ENCODE measurements around the gene OTOP3. TPM values are rescaled to one million over a fixed set of nuclear protein-coding genes. Genes with fewer than 3 reads are reported as not detected.

Gene OTOP3
- total RNA-seq, 1 experiment from 2014 or later: not detected

DNA sequence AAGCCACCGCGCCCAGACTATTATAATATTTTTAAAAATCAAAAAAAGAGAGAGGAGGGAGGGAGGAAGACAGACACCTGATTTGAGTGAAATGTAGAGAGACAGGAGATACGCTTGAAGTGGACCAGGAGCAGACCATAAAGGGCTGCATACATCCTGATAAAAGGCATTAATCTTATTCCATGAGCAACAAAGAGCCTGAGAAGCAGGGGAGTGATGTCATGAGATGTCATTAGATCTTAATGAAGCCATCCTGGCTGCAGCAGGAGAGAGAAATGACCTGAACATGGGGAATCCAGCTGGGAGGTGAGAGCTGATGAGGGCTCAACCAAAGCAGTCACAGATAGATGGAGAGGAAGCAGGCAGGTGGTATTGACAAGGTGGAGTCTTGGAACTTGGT is 42.1 kb downstream of the OTOP3 start:
- Mint-ChIP-seq H3K9me3 (ENCODE audit: unreplicated experiment) (no peaks in the 10 kb centered on the region), H3K4me1 (ENCODE audit: insufficient read depth, unreplicated experiment) (peaks cover 4% of the 10 kb centered on the region), H3K36me3 (ENCODE audit: insufficient read depth, unreplicated experiment) (peaks cover 5% of the 10 kb centered on the region), H3K27ac (ENCODE audit: low read depth, unreplicated experiment) (no peak overlapping the region), H3K4me3 (ENCODE audit: unreplicated experiment) (no peak overlapping the region), H3K27me3 (ENCODE audit: insufficient read depth, unreplicated experiment) (peaks cover 9% of the 10 kb centered on the region)
- intact Hi-C loops (cut with micrococcal nuclease): no loop called here
- TF ChIP-seq, protein P1, sequence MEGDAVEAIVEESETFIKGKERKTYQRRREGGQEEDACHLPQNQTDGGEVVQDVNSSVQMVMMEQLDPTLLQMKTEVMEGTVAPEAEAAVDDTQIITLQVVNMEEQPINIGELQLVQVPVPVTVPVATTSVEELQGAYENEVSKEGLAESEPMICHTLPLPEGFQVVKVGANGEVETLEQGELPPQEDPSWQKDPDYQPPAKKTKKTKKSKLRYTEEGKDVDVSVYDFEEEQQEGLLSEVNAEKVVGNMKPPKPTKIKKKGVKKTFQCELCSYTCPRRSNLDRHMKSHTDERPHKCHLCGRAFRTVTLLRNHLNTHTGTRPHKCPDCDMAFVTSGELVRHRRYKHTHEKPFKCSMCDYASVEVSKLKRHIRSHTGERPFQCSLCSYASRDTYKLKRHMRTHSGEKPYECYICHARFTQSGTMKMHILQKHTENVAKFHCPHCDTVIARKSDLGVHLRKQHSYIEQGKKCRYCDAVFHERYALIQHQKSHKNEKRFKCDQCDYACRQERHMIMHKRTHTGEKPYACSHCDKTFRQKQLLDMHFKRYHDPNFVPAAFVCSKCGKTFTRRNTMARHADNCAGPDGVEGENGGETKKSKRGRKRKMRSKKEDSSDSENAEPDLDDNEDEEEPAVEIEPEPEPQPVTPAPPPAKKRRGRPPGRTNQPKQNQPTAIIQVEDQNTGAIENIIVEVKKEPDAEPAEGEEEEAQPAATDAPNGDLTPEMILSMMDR (IDR thresholded peaks at IDR 0.05; ENCODE audit: unreplicated experiment): no peak
- no peak for DNase-seq (ENCODE audit: unreplicated experiment)
- ChIA-PET CTCF (interaction anchor here (1.2 kb wide), 1 partner anchor 9 kb away, joined by 5 read pairs; the partner anchor contains the start of gene CDR2L), POLR2A (interaction anchor here (1.2 kb wide), 1 partner anchor 10 kb away, joined by 5 read pairs; the partner anchor contains the start of gene CDR2L)
- no TSS peak for BruUV-seq (replicated peaks)

DNA sequence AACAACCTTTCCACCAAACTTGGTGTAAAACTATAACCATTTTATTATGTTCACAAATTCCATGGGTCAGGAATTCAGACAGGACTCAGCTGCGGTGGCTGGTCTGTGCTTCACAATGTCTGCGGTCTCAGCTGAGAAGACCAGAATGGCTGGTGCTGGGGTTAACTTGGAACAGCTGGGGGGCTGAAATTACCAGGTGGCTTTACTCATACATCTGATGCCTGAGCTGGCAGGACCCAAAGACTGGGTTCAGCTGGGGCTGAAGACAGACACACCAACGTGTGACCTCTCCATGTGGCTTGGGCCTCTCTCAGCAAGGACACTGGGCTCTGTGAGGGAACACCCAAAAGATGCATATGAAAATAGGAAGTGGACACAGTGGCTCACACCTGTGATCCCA is 42.5 kb downstream of the OTOP3 start:
- Mint-ChIP-seq H3K4me1 (ENCODE audit: insufficient read depth, unreplicated experiment) (no peaks in the 10 kb centered on the region), H3K36me3 (ENCODE audit: insufficient read depth, unreplicated experiment) (peaks cover 5% of the 10 kb centered on the region), H3K27me3 (ENCODE audit: insufficient read depth, unreplicated experiment) (peaks cover 5% of the 10 kb centered on the region), H3K4me3 (ENCODE audit: unreplicated experiment) (no peak overlapping the region), H3K9me3 (ENCODE audit: unreplicated experiment) (no peaks in the 10 kb centered on the region), H3K27ac (ENCODE audit: low read depth, unreplicated experiment) (no peak overlapping the region)
- ChIA-PET CTCF (interaction anchor here (1.2 kb wide), 1 partner anchor 9 kb away, joined by 5 read pairs; the partner anchor contains the start of gene CDR2L), POLR2A (interaction anchor here (1.2 kb wide), 1 partner anchor 10 kb away, joined by 5 read pairs; the partner anchor contains the start of gene CDR2L)
- TF ChIP-seq, protein P1 (IDR thresholded peaks at IDR 0.05; ENCODE audit: unreplicated experiment): no peak
- BruUV-seq (replicated peaks): no TSS peak
- intact Hi-C loops (cut with micrococcal nuclease): no loop called here
- no peak for DNase-seq (ENCODE audit: unreplicated experiment)

GRCh38 chr17:74979408-74980146 is 43.9 kb downstream of the OTOP3 start:
- Mint-ChIP-seq H3K36me3 (ENCODE audit: insufficient read depth, unreplicated experiment) (peaks cover 5% of the 10 kb centered on the region), H3K9me3 (ENCODE audit: unreplicated experiment) (no peaks in the 10 kb centered on the region), H3K27me3 (ENCODE audit: insufficient read depth, unreplicated experiment) (no peaks in the 10 kb centered on the region), H3K4me1 (ENCODE audit: insufficient read depth, unreplicated experiment) (no peaks in the 10 kb centered on the region), H3K27ac (ENCODE audit: low read depth, unreplicated experiment) (no peak overlapping the region), H3K4me3 (ENCODE audit: unreplicated experiment) (no peak overlapping the region)
- TF ChIP-seq, protein P1 (IDR thresholded peaks at IDR 0.05; ENCODE audit: unreplicated experiment): no peak
- CTCF ChIA-PET: interaction anchor here (0.7 to 1.2 kb wide), 2 partner anchors 10 to 56 kb away, joined by 3 to 4 read pairs; partner anchors contain the start of gene OTOP2
- POLR2A ChIA-PET: no interaction called here
- intact Hi-C loops (cut with micrococcal nuclease): no loop called here
- no TSS peak for BruUV-seq (replicated peaks)
- no peak for DNase-seq (ENCODE audit: unreplicated experiment)

- Mint-ChIP-seq H3K27me3 (ENCODE audit: insufficient read depth, unreplicated experiment) (no peaks in the 10 kb centered on the region), H3K27ac (ENCODE audit: low read depth, unreplicated experiment) (peak overlapping the region; percentile 20), H3K9me3 (ENCODE audit: unreplicated experiment) (no peaks in the 10 kb centered on the region), H3K4me1 (ENCODE audit: insufficient read depth, unreplicated experiment) (no peaks in the 10 kb centered on the region), H3K36me3 (ENCODE audit: insufficient read depth, unreplicated experiment) (peaks cover 5% of the 10 kb centered on the region), H3K4me3 (ENCODE audit: unreplicated experiment) (peak overlapping the region; percentile 78)
- CTCF ChIA-PET: interaction anchor here (0.6 kb wide), 1 partner anchor 25 kb away, joined by 4 read pairs; no protein-coding TSS in a partner anchor
- POLR2A ChIA-PET: no interaction called here
- TF ChIP-seq, protein P1 (IDR thresholded peaks at IDR 0.05; ENCODE audit: unreplicated experiment): no peak
- no TSS peak for BruUV-seq (replicated peaks)
- intact Hi-C loops (cut with micrococcal nuclease): no loop called here
- no peak for DNase-seq (ENCODE audit: unreplicated experiment)
Observed at GRCh38 chr17:74981318-74981978, 45.8 kb downstream of the OTOP3 start.
